ENCODE measurements around the gene BORCS8. TPM values are rescaled to one million over a fixed set of nuclear protein-coding genes. Genes with fewer than 3 reads are reported as not detected.
A peak's percentile ranks its signal among the peaks of the same experiment; 100 is the strongest.

BORCS8 gene
- total RNA-seq, 1 experiment from 2014 or later, result 37.7 TPM

- Histone ChIP-seq H3K4me1 (peaks cover 4% of the 10 kb centered on the region; the same call in 1 of the 2 replicates), H3K4me3 (ENCODE audit: low read depth, low read length) (peak overlapping the region; percentile 67), H3K9me3 (no peaks in the 10 kb centered on the region), H3K36me3 (ENCODE audit: control insufficient read depth, insufficient read depth, low read length) (no peaks in the 10 kb centered on the region), H3K27me3 (replicated peaks; ENCODE audit: control insufficient read depth, insufficient read depth, low read length) (no peaks in the 10 kb centered on the region)
- Mint-ChIP-seq H3K4me1 (ENCODE audit: low read depth, unreplicated experiment) (no peaks in the 10 kb centered on the region), H3K27me3 (ENCODE audit: insufficient read depth, unreplicated experiment) (peaks cover 3% of the 10 kb centered on the region), H3K27ac (ENCODE audit: unreplicated experiment) (peak overlapping the region; percentile 87), H3K4me3 (ENCODE audit: unreplicated experiment) (peak overlapping the region; percentile 83), H3K9me3 (ENCODE audit: unreplicated experiment) (no peaks in the 10 kb centered on the region), H3K36me3 (ENCODE audit: insufficient read depth, unreplicated experiment) (peaks cover 36% of the 10 kb centered on the region)
- intact Hi-C loops (cut with micrococcal nuclease; ENCODE audit: unreplicated experiment), result loop anchor here (1.0 kb wide), 1 partner anchor 10 kb away; the partner anchor contains the start of genes BORCS8 and RFXANK
- ChIA-PET CTCF (interaction anchor here (1.1 kb wide), 2 partner anchors 23 to 66 kb away, joined by 6 to 12 read pairs; no protein-coding TSS in a partner anchor), POLR2A (interaction anchor here (1.0 to 1.8 kb wide), 2 partner anchors 10 to 70 kb away, joined by 3 to 18 read pairs; partner anchors contain the start of genes BORCS8 and RFXANK)
- DNase-seq, result no peak
- no TSS peak for BruUV-seq (replicated peaks)
- TF ChIP-seq CTCF (IDR thresholded peaks at IDR 0.05; ENCODE audit: insufficient read depth in 1 of 2, low read depth in 1 of 2, low read length in 1 of 2, severe bottlenecking in 1 of 2, unreplicated experiment in 1 of 2), result no peak
Measured at GRCh38 chr19:19202707-19203011, 10.7 kb upstream of the BORCS8 start.

- Mint-ChIP-seq H3K4me1 (ENCODE audit: low read depth, unreplicated experiment) (no peaks in the 10 kb centered on the region), H3K27me3 (ENCODE audit: insufficient read depth, unreplicated experiment) (peaks cover 3% of the 10 kb centered on the region), H3K9me3 (ENCODE audit: unreplicated experiment) (no peaks in the 10 kb centered on the region), H3K27ac (ENCODE audit: unreplicated experiment) (peak overlapping the region; percentile 87), H3K4me3 (ENCODE audit: unreplicated experiment) (peak overlapping the region; percentile 83), H3K36me3 (ENCODE audit: insufficient read depth, unreplicated experiment) (peaks cover 36% of the 10 kb centered on the region)
- intact Hi-C loops (cut with micrococcal nuclease; ENCODE audit: unreplicated experiment), result no loop called here
- no peaks in the 10 kb centered on the region for H3K36me3 ChIP-seq (ENCODE audit: control insufficient read depth, insufficient read depth, low read length)
- H3K4me3 ChIP-seq (ENCODE audit: low read depth, low read length), result peak overlapping the region; percentile 67
- CTCF ChIA-PET, result interaction anchor here (0.6 kb wide), 1 partner anchor 44 kb away, joined by 3 read pairs; no protein-coding TSS in a partner anchor
- H3K9me3 ChIP-seq, result no peaks in the 10 kb centered on the region
- no TSS peak for BruUV-seq (replicated peaks)
- TF ChIP-seq CTCF (IDR thresholded peaks at IDR 0.05; ENCODE audit: insufficient read depth in 1 of 2, low read depth in 1 of 2, low read length in 1 of 2, severe bottlenecking in 1 of 2, unreplicated experiment in 1 of 2), result no peak
- H3K4me1 ChIP-seq, result peaks cover 4% of the 10 kb centered on the region; the same call in 1 of the 2 replicates
- H3K27me3 ChIP-seq (replicated peaks; ENCODE audit: control insufficient read depth, insufficient read depth, low read length), result no peaks in the 10 kb centered on the region
- POLR2A ChIA-PET, result interaction anchor here (1.8 kb wide), 1 partner anchor 10 kb away, joined by 18 read pairs; the partner anchor contains the start of genes BORCS8 and RFXANK
- DNase-seq, result no peak
Measured at GRCh38 chr19:19201697-19202630, 10.0 kb upstream of the BORCS8 start.

GRCh38 chr19:19193926-19194325 is 2.0 kb upstream of the BORCS8 start:
- H3K27me3 Mint-ChIP-seq (ENCODE audit: insufficient read depth, unreplicated experiment), result no peaks in the 10 kb centered on the region
- intact Hi-C loops (cut with micrococcal nuclease; ENCODE audit: unreplicated experiment), result loop anchor here (2.0 kb wide), 1 partner anchor 127 kb away; the partner anchor contains the start of genes MAU2 and SUGP1
- Histone ChIP-seq H3K36me3 (ENCODE audit: control insufficient read depth, insufficient read depth, low read length) (no peaks in the 10 kb centered on the region), H3K27me3 (replicated peaks; ENCODE audit: control insufficient read depth, insufficient read depth, low read length) (no peaks in the 10 kb centered on the region), H3K9me3 (no peaks in the 10 kb centered on the region), H3K4me1 (no peaks in the 10 kb centered on the region), H3K4me3 (ENCODE audit: low read depth, low read length) (no peak overlapping the region)
- no peaks in the 10 kb centered on the region for H3K9me3 Mint-ChIP-seq (ENCODE audit: unreplicated experiment)
- H3K4me1 Mint-ChIP-seq (ENCODE audit: low read depth, unreplicated experiment), result no peaks in the 10 kb centered on the region
- no peak overlapping the region for H3K27ac Mint-ChIP-seq (ENCODE audit: unreplicated experiment)
- peak overlapping the region; percentile 97 for H3K4me3 Mint-ChIP-seq (ENCODE audit: unreplicated experiment)
- TF ChIP-seq CTCF (IDR thresholded peaks at IDR 0.05; ENCODE audit: insufficient read depth in 1 of 2, low read depth in 1 of 2, low read length in 1 of 2, severe bottlenecking in 1 of 2, unreplicated experiment in 1 of 2), result no peak
- peaks cover 34% of the 10 kb centered on the region for H3K36me3 Mint-ChIP-seq (ENCODE audit: insufficient read depth, unreplicated experiment)
- BruUV-seq (replicated peaks), result no TSS peak
- DNase-seq, result no peak
- CTCF ChIA-PET, result no interaction called here
- POLR2A ChIA-PET, result no interaction called here
